Keratinocyte (primary cell): Measurements from ENCODE around the gene LENG8. TPM values are rescaled to one million over a fixed set of nuclear protein-coding genes. Genes with fewer than 3 reads are reported as not detected.
"Not testable (repeated sequence)": the region's sequence is repeated elsewhere in the genome, so short reads cannot be mapped to it uniquely, and the experiment has no call there.

Source experiments
- DNase-seq: peaks from one replicate; pipeline ENCODE4 v3.0.0-alpha.2; 2011; ENCODE audit warnings: low read depth, missing footprints, low spot score
- FAIRE-seq: peaks from 2 replicates; lab custom pipeline; 2011; peaks lifted over from hg19 to GRCh38; lab: Jason Lieb, UNC
- H2AFZ ChIP-seq: 2 replicates; pipeline ENCODE4 v1.6.0; 2012; ENCODE audit warnings: low read length, control low read depth, inconsistent platforms; ENCODE audit not compliant: control insufficient read depth
- H3K27ac ChIP-seq: 2 replicates; pipeline ENCODE4 v1.5.1; 2011; ENCODE audit warnings: low read length; ENCODE audit not compliant: control insufficient read depth, insufficient read depth
- H3K27me3 ChIP-seq: 3 replicates; pipeline ENCODE4 v1.6.0; 2011; ENCODE audit warnings: low read length; ENCODE audit not compliant: control insufficient read depth, insufficient read depth; ENCODE audit errors: extremely low read depth
- H3K36me3 ChIP-seq, 2 experiments: 2 replicates in 1 of 2; 3 replicates in 1 of 2; pipeline ENCODE4 v1.5.1; 2011; ENCODE audit warnings: low read length in 2 of 2, mild to moderate bottlenecking in 1 of 2; ENCODE audit not compliant: control insufficient read depth in 2 of 2, insufficient read depth in 2 of 2; ENCODE audit errors: extremely low read depth in 1 of 2
- H3K4me1 ChIP-seq: 3 replicates; pipeline ENCODE4 v1.5.1; 2011; ENCODE audit warnings: low read length; ENCODE audit not compliant: control insufficient read depth, insufficient read depth; ENCODE audit errors: extremely low read depth
- H3K4me2 ChIP-seq: 3 replicates; pipeline ENCODE4 v1.6.0; 2011; ENCODE audit warnings: low read depth, low read length; ENCODE audit not compliant: control insufficient read depth, insufficient read depth; ENCODE audit errors: extremely low read depth
- H3K4me3 ChIP-seq, 3 experiments: fragments of 200-600 bp in 1 of 3; sonication (generic) in 1 of 3; 2 replicates in 2 of 3; 3 replicates in 1 of 3; pipeline ENCODE4 v1.5.1; 2011 to 2016; ENCODE audit warnings: low read length in 3 of 3, mild to moderate bottlenecking in 3 of 3, control low read depth in 2 of 3, inconsistent platforms in 1 of 3, low read depth in 1 of 3, mixed read lengths in 1 of 3, mixed run types in 1 of 3, moderate library complexity in 1 of 3; ENCODE audit not compliant: control insufficient read depth in 2 of 3, insufficient read depth in 2 of 3; ENCODE audit errors: extremely low read depth in 1 of 3
- H3K79me2 ChIP-seq: 2 replicates; pipeline ENCODE4 v1.6.0; 2012; ENCODE audit warnings: low read length; ENCODE audit not compliant: control insufficient read depth, insufficient read depth
- H3K9ac ChIP-seq: 3 replicates; pipeline ENCODE4 v1.6.0; 2011; ENCODE audit warnings: low read length; ENCODE audit not compliant: control insufficient read depth, insufficient read depth; ENCODE audit errors: extremely low read depth
- H3K9me1 ChIP-seq: 3 replicates; pipeline ENCODE4 v1.6.0; 2011; ENCODE audit warnings: low read length; ENCODE audit not compliant: control insufficient read depth, insufficient read depth; ENCODE audit errors: extremely low read depth
- H3K9me3 ChIP-seq: 2 replicates; pipeline ENCODE4 v1.5.1; 2012; ENCODE audit warnings: low read depth, low read length; ENCODE audit not compliant: control insufficient read depth
- H4K20me1 ChIP-seq: 3 replicates; pipeline ENCODE4 v1.6.0; 2011; ENCODE audit warnings: low read length; ENCODE audit not compliant: control insufficient read depth, insufficient read depth; ENCODE audit errors: extremely low read depth
- CTCF ChIP-seq, 3 experiments: IDR thresholded peaks in 1 of 3; conservative IDR thresholded peaks in 1 of 3; optimal IDR thresholded peaks in 1 of 3; 2 replicates in 2 of 3; 3 replicates in 1 of 3; pipeline versions ENCODE3 to v1.5.1; 2011; ENCODE audit warnings: low read length in 3 of 3, mild to moderate bottlenecking in 3 of 3, moderate library complexity in 2 of 3, control low read depth in 1 of 3, inconsistent platforms in 1 of 3; ENCODE audit not compliant: insufficient read depth in 2 of 3; ENCODE audit errors: extremely low read depth in 1 of 3
- EZH2 ChIP-seq: IDR thresholded peaks from one replicate; pipeline ENCODE4 v1.6.1; 2012; ENCODE audit warnings: inconsistent platforms, mild to moderate bottlenecking, low read length, moderate library complexity
- dilution Hi-C: fragments of 300-500 bp; cut with MboI; formaldehyde crosslinking; loops from one replicate; pipeline ENCODE4 v1.7.0; 2020; ENCODE audit warnings: low sequenced_read_pairs; ENCODE audit not compliant: extremely low pct_ligation_motif_present
- polyA plus RNA-seq, 5 experiments: library from polyadenylated mRNA; depleted of rRNA in 3 of 5; stranded (reverse) in 3 of 5; stranded (forward) in 1 of 5; unstranded in 1 of 5; fragments of >200 nt; gene quantifications; 1 replicate in 1 of 5; 2 replicates in 3 of 5; 3 replicates in 1 of 5; pipeline versions ENCODE4 v1.2.1 to v1.2.3, GENCODE V29; 2011 to 2012; ENCODE audit warnings: missing spikeins in 2 of 5, low read depth in 1 of 5, low replicate concordance in 1 of 5

LENG8 gene
- polyA plus RNA-seq, 1 donor (not counting 4 experiments of a cell fraction or from before 2014, with no cell fraction given) = 29.4 TPM

- no peak overlapping the region for H3K4me2 ChIP-seq
- no peaks in the 10 kb centered on the region for H3K9me1 ChIP-seq
- no peak overlapping the region for H3K4me3 ChIP-seq
- no peaks in the 10 kb centered on the region for H3K79me2 ChIP-seq
- no peak overlapping the region for H2AFZ ChIP-seq
- H3K36me3 ChIP-seq = no peaks in the 10 kb centered on the region
- no peak overlapping the region for H3K9ac ChIP-seq
- no peak overlapping the region for H3K27ac ChIP-seq
- no peaks in the 10 kb centered on the region for H4K20me1 ChIP-seq
- H3K27me3 ChIP-seq = no peaks in the 10 kb centered on the region
- no peak for DNase-seq
- H3K9me3 ChIP-seq = peaks cover 5% of the 10 kb centered on the region
- TF ChIP-seq EZH2 (no peak), CTCF (optimal IDR thresholded peaks at IDR 0.05 in 1 of 3, IDR thresholded peaks at IDR 0.05 in 1 of 3, conservative IDR thresholded peaks at IDR 0.05 in 1 of 3; ENCODE audit: extremely low read depth in 1 of 3, insufficient read depth in 2 of 3, low read length in 3 of 3) (no peak)
- dilution Hi-C loops = no loop called here
- no peak for FAIRE-seq
- no peaks in the 10 kb centered on the region for H3K4me1 ChIP-seq
These were observed 45.1 kb downstream of the LENG8 start for GRCh38 chr19:54493967-54494585.

GRCh38 chr19:54495284-54495683 lies 46.3 kb downstream of the LENG8 start:
- H3K4me2 ChIP-seq, H4K20me1 ChIP-seq, DNase-seq, H2AFZ ChIP-seq, H3K79me2 ChIP-seq, H3K9me1 ChIP-seq, H3K27me3 ChIP-seq, H3K27ac ChIP-seq, H3K4me3 ChIP-seq, H3K9me3 ChIP-seq, H3K4me1 ChIP-seq, dilution Hi-C loops, FAIRE-seq, H3K36me3 ChIP-seq, H3K9ac ChIP-seq: not testable (repeated sequence)

- DNase-seq, H3K9ac ChIP-seq, H3K27ac ChIP-seq, H3K4me2 ChIP-seq, H3K36me3 ChIP-seq, H3K27me3 ChIP-seq, H3K79me2 ChIP-seq, H3K4me1 ChIP-seq, H2AFZ ChIP-seq, H4K20me1 ChIP-seq, H3K9me3 ChIP-seq, H3K9me1 ChIP-seq, H3K4me3 ChIP-seq, FAIRE-seq, dilution Hi-C loops: not testable (repeated sequence)
These were observed 48.9 kb downstream of the LENG8 start for GRCh38 chr19:54497747-54498450.

GRCh38 chr19:54498451-54498772 lies 49.4 kb downstream of the LENG8 start:
- H2AFZ ChIP-seq, H3K4me3 ChIP-seq, H3K9me1 ChIP-seq, H3K36me3 ChIP-seq, H4K20me1 ChIP-seq, FAIRE-seq, H3K9me3 ChIP-seq, H3K79me2 ChIP-seq, H3K9ac ChIP-seq, H3K4me2 ChIP-seq, H3K4me1 ChIP-seq, H3K27me3 ChIP-seq, H3K27ac ChIP-seq, DNase-seq, dilution Hi-C loops: not testable (repeated sequence)
